IMR-90 (cell line): ENCODE results near the gene MECP2. TPM values are rescaled to one million over a fixed set of nuclear protein-coding genes. Genes with fewer than 3 reads are reported as not detected.

Experiments
- ATAC-seq: fragments of 200-7000 bp; cut with Tn5 transposase; 2 replicates; pipeline ENCODE4 v1.9.1; 2020; ENCODE audit warnings: low read depth, mild to moderate bottlenecking, moderate library complexity
- BruUV-seq: library from RNA; stranded (reverse); fragments of 400-500 nt; replicated peaks from 2 replicates; lab custom pipeline; 2021; lab: Mats Ljungman, UMichigan
- CTCF ChIA-PET: fragments of 300-600 bp; formaldehyde crosslinking; extraction: SDS; loops from one replicate; lab custom pipeline; 2021; ENCODE audit warnings: antibody characterized with exemption; lab: Yijun Ruan, JAX
- POLR2A ChIA-PET: fragments of 300-600 bp; sonication (Branson Sonifier 250); formaldehyde crosslinking; loops from one replicate; lab custom pipeline; 2022; ENCODE audit warnings: antibody characterized with exemption; ENCODE audit not compliant: unreplicated experiment; lab: Charles Lee
- DNase-seq: peaks from one replicate; pipeline ENCODE4 v3.0.0; 2013
- H2AFZ ChIP-seq: replicated peaks from 2 replicates; pipeline ENCODE3; 2013; ENCODE audit warnings: low read length, mild to moderate bottlenecking; ENCODE audit not compliant: poor library complexity
- H2AK5ac ChIP-seq: 2 replicates; pipeline ENCODE4 v1.6.1; 2013; ENCODE audit warnings: low read depth, low read length, inconsistent platforms
- H2AK9ac ChIP-seq: replicated peaks from 2 replicates; pipeline ENCODE3; 2013; ENCODE audit warnings: mild to moderate bottlenecking, low read depth, low read length, moderate library complexity; ENCODE audit not compliant: poor library complexity
- H2BK120ac ChIP-seq: 2 replicates; pipeline ENCODE4 v1.6.1; 2013; ENCODE audit warnings: low read depth, low read length, inconsistent platforms
- H2BK15ac ChIP-seq: 3 replicates; pipeline ENCODE4 v1.6.1; 2013; ENCODE audit warnings: low read depth, low read length, inconsistent platforms
- H2BK20ac ChIP-seq: 2 replicates; pipeline ENCODE4 v1.6.1; 2013; ENCODE audit warnings: low read depth, mild to moderate bottlenecking, inconsistent platforms, low read length, moderate library complexity
- H2BK5ac ChIP-seq: 2 replicates; pipeline ENCODE4 v1.6.1; 2013; ENCODE audit warnings: mild to moderate bottlenecking, low read depth, low read length, inconsistent platforms; ENCODE audit not compliant: poor library complexity, severe bottlenecking
- H3K14ac ChIP-seq: replicated peaks from 2 replicates; pipeline ENCODE4 v1.6.1; 2013; ENCODE audit warnings: low read depth, low read length, inconsistent platforms
- H3K18ac ChIP-seq: 2 replicates; pipeline ENCODE4 v1.6.1; 2013; ENCODE audit warnings: low read depth, low read length, control low read depth
- H3K23ac ChIP-seq: 2 replicates; pipeline ENCODE4 v1.6.1; 2013; ENCODE audit warnings: low read depth, low read length, inconsistent platforms
- H3K27ac ChIP-seq: 2 replicates; pipeline ENCODE4 v1.5.1; 2013; ENCODE audit warnings: mild to moderate bottlenecking, control low read depth, low read length; ENCODE audit not compliant: insufficient read depth
- H3K27me3 ChIP-seq: 2 replicates; pipeline ENCODE4 v1.6.1; 2013; ENCODE audit warnings: low read length; ENCODE audit not compliant: control insufficient read depth, insufficient read depth
- H3K36me3 ChIP-seq: 2 replicates; pipeline ENCODE4 v1.6.1; 2013; ENCODE audit warnings: low read length, mixed read lengths; ENCODE audit not compliant: control insufficient read depth, insufficient read depth
- H3K4ac ChIP-seq: 2 replicates; pipeline ENCODE4 v1.6.1; 2013; ENCODE audit warnings: low read depth, low read length, inconsistent platforms
- H3K4me1 ChIP-seq: 2 replicates; pipeline ENCODE4 v1.6.1; 2013; ENCODE audit warnings: low read length, mixed read lengths; ENCODE audit not compliant: control insufficient read depth, insufficient read depth
- H3K4me2 ChIP-seq: 2 replicates; pipeline ENCODE4 v1.6.1; 2013; ENCODE audit warnings: low read depth, mild to moderate bottlenecking, control low read depth, low read length, moderate library complexity
- H3K4me3 ChIP-seq: 2 replicates; pipeline ENCODE4 v1.5.1; 2013; ENCODE audit warnings: low read depth, mild to moderate bottlenecking, control low read depth, low read length, moderate library complexity; ENCODE audit not compliant: insufficient read depth
- H3K56ac ChIP-seq: 2 replicates; pipeline ENCODE4 v1.6.1; 2013; ENCODE audit warnings: low read length, inconsistent platforms; ENCODE audit not compliant: insufficient read depth; ENCODE audit errors: extremely low read depth
- H3K79me1 ChIP-seq, 2 experiments: 2 replicates each; pipeline ENCODE4 v1.6.1; 2013; ENCODE audit warnings: low read length in 2 of 2, inconsistent platforms in 1 of 2, low read depth in 1 of 2
- H3K9ac ChIP-seq: 2 replicates; pipeline ENCODE4 v1.6.1; 2013; ENCODE audit warnings: low read depth, low read length, control low read depth
- H3K9me1 ChIP-seq: 2 replicates; pipeline ENCODE4 v1.6.1; 2013; ENCODE audit warnings: low read length, inconsistent platforms; ENCODE audit not compliant: insufficient read depth
- H3K9me3 ChIP-seq: 2 replicates; pipeline ENCODE4 v1.6.1; 2013; ENCODE audit warnings: low read length; ENCODE audit not compliant: control insufficient read depth, insufficient read depth
- H4K20me1 ChIP-seq: 2 replicates; pipeline ENCODE4 v1.6.1; 2013; ENCODE audit warnings: low read length, inconsistent platforms; ENCODE audit not compliant: insufficient read depth
- H4K5ac ChIP-seq: 2 replicates; pipeline ENCODE4 v1.6.1; 2013; ENCODE audit warnings: mild to moderate bottlenecking, low read depth, low read length, control low read depth
- H4K8ac ChIP-seq, 2 experiments: 2 replicates each; pipeline ENCODE4 v1.6.1; 2013; ENCODE audit warnings: low read depth in 2 of 2, low read length in 2 of 2, control low read depth in 1 of 2, inconsistent platforms in 1 of 2
- H4K91ac ChIP-seq: 2 replicates; pipeline ENCODE4 v1.6.1; 2013; ENCODE audit warnings: low read depth, low read length, inconsistent platforms; ENCODE audit not compliant: insufficient read depth
- BHLHE40 ChIP-seq: fragments of 150-350 bp; IDR thresholded peaks from 2 replicates; pipeline ENCODE4 v1.6.1; 2016; ENCODE audit warnings: mild to moderate bottlenecking, low read depth, low read length
- CHD1 ChIP-seq: IDR thresholded peaks from 2 replicates; pipeline ENCODE4 v1.6.1; 2012; ENCODE audit warnings: low read depth, low read length, improper control_type of control experiment
- CTCF ChIP-seq: conservative IDR thresholded peaks from 2 replicates; pipeline ENCODE4 v1.5.1; 2012; ENCODE audit warnings: mild to moderate bottlenecking, low read depth, low read length, improper control_type of control experiment
- ELK1 ChIP-seq: fragments of 150-350 bp; IDR thresholded peaks from 2 replicates; pipeline ENCODE4 v1.6.1; 2016; ENCODE audit warnings: low read depth, mild to moderate bottlenecking, low read length, moderate library complexity, borderline replicate concordance
- MAZ ChIP-seq: IDR thresholded peaks from 2 replicates; pipeline ENCODE4 v1.6.1; 2012; ENCODE audit warnings: low read depth, mild to moderate bottlenecking, low read length, improper control_type of control experiment, moderate library complexity, borderline replicate concordance
- NFE2L2 ChIP-seq: fragments of 150-350 bp; IDR thresholded peaks from 2 replicates; pipeline ENCODE4 v1.6.1; 2016; ENCODE audit warnings: low read depth, mild to moderate bottlenecking, low read length
- POLR2A ChIP-seq: IDR thresholded peaks from 2 replicates; pipeline ENCODE4 v1.6.1; 2012; ENCODE audit warnings: mild to moderate bottlenecking, low read depth, low read length
- RCOR1 ChIP-seq: IDR thresholded peaks from 2 replicates; pipeline ENCODE4 v1.6.1; 2012; ENCODE audit warnings: mild to moderate bottlenecking, low read length, improper control_type of control experiment; ENCODE audit not compliant: insufficient replicate concordance
- RFX5 ChIP-seq: IDR thresholded peaks from 2 replicates; pipeline ENCODE4 v1.8.0; 2012; ENCODE audit warnings: low read depth, mild to moderate bottlenecking, low read length, moderate library complexity
- WGBS, 2 experiments: methylation state at CpG; one replicate each; pipeline versions ENCODE4 v1.1.5 to v1.1.7; 2013; ENCODE audit warnings: missing lambda C conversion rate in 2 of 2; ENCODE audit not compliant: insufficient read length in 1 of 2; ENCODE audit errors: extremely low coverage in 2 of 2; 5-methylcytosine and 5-hydroxymethylcytosine counted together
- dilution Hi-C: fragments of 300-500 bp; cut with HindIII; formaldehyde crosslinking; loops from one replicate; pipeline ENCODE4 v1.14.3; 2018; ENCODE audit warnings: low sequenced_read_pairs; ENCODE audit not compliant: unreplicated experiment
- in situ Hi-C: fragments of 300-500 bp; cut with MboI; formaldehyde crosslinking; loops from 3 replicates; pipeline ENCODE4 v1.14.3; 2019; ENCODE audit warnings: low sequenced_read_pairs, inconsistent platforms, mixed read lengths
- intact Hi-C: fragments of 100-400 bp; cut with micrococcal nuclease; formaldehyde crosslinking; loops from 2 replicates; pipeline ENCODE4 v1.10.0; 2022
- polyA plus RNA-seq, 3 experiments: library from polyadenylated mRNA; depleted of rRNA; stranded (reverse); fragments of >200 nt; gene quantifications; 2 replicates each; pipeline ENCODE4 v1.2.3, GENCODE V29; 2012; ENCODE audit warnings: low replicate concordance in 1 of 3
- total RNA-seq: library from RNA; depleted of rRNA; stranded (reverse); fragments of >200 nt; gene quantifications from 2 replicates; pipeline ENCODE4 v1.2.3, GENCODE V29; 2012

MECP2 gene
- total and polyA plus RNA-seq, 2 of the 4 experiments (the other 2 are of a cell fraction), result 8.4 to 10.1 TPM

- H3K4me2 ChIP-seq, result no peak overlapping the region
- no peaks in the 10 kb centered on the region for H3K4me1 ChIP-seq
- H2BK5ac ChIP-seq, result no peak overlapping the region
- H3K14ac ChIP-seq, result no peak overlapping the region
- H2BK20ac ChIP-seq, result no peak overlapping the region
- H2AFZ ChIP-seq, result no peak overlapping the region
- no peak overlapping the region for H4K8ac ChIP-seq
- H2BK15ac ChIP-seq, result no peak overlapping the region
- 60% methylated on average over 2 of the region's 4 CpGs; no CpG with 5 or more reads in 1 of the 2 experiments for WGBS, 2 experiments
- H3K4me3 ChIP-seq, result no peak overlapping the region
- H3K27ac ChIP-seq, result no peak overlapping the region
- no peak overlapping the region for H3K9ac ChIP-seq
- no peaks in the 10 kb centered on the region for H3K9me1 ChIP-seq
- intact Hi-C loops (no loop called here), dilution Hi-C loops (no loop called here), in situ Hi-C loops (no loop called here)
- H2AK9ac ChIP-seq, result no peak overlapping the region
- H4K5ac ChIP-seq, result no peak overlapping the region
- DNase-seq (no peak), ATAC-seq (no peak)
- no peaks in the 10 kb centered on the region for H4K20me1 ChIP-seq
- no peak overlapping the region for H3K56ac ChIP-seq
- H4K91ac ChIP-seq, result no peak overlapping the region
- no peaks in the 10 kb centered on the region for H3K79me1 ChIP-seq
- no peak overlapping the region for H3K18ac ChIP-seq
- ChIA-PET CTCF (no interaction called here), POLR2A (no interaction called here)
- H3K4ac ChIP-seq, result no peak overlapping the region
- no TSS peak for BruUV-seq
- no peak overlapping the region for H3K23ac ChIP-seq
- TF ChIP-seq POLR2A, result no peak
- TF ChIP-seq CTCF, result no peak
- TF ChIP-seq RCOR1, result no peak
- no peak for TF ChIP-seq NFE2L2
- TF ChIP-seq RFX5, result no peak
- no peak for TF ChIP-seq MAZ
- TF ChIP-seq CHD1, result no peak
- TF ChIP-seq BHLHE40, result no peak
- TF ChIP-seq ELK1, result no peak
- no peaks in the 10 kb centered on the region for H3K36me3 ChIP-seq
- H3K27me3 ChIP-seq, result peaks cover 2% of the 10 kb centered on the region
- H2AK5ac ChIP-seq, result no peak overlapping the region
- no peaks in the 10 kb centered on the region for H3K9me3 ChIP-seq
- H2BK120ac ChIP-seq, result no peak overlapping the region
These were observed 34.4 kb upstream of the MECP2 start for GRCh38 chrX:154131955-154132354.
